NOMO-1 treated with dmso at 0.1 percent for 144 hours (cell line): ENCODE results near the gene PSAT1.
A peak's percentile ranks its signal among the peaks of the same experiment; 100 is the strongest.
"Not testable (repeated sequence)": the region's sequence is repeated elsewhere in the genome, so short reads cannot be mapped to it uniquely, and the experiment has no call there.

ENCODE experiments used
- DNase-seq: peaks from one replicate; lab custom pipeline; 2025; ENCODE audit not compliant: unreplicated experiment; lab: John Stamatoyannopoulos, UW

Gene PSAT1

GRCh38 chr9:78296893-78297671, at the start of gene PSAT1:
Gene PSAT1 (plus strand): TSS chr9:78297125. CDS start chr9:78297211, 86 bp downstream.
- DNase-seq: peak; percentile 72

GRCh38 chr9:78248635-78249034, 48.3 kb upstream of the PSAT1 start:
- DNase-seq: no peak

GRCh38 chr9:78249542-78249941, 47.4 kb upstream of the PSAT1 start:
- no peak for DNase-seq

- no peak for DNase-seq
Observed at GRCh38 chr9:78252616-78253015, 44.3 kb upstream of the PSAT1 start.

- DNase-seq: no peak
Observed at GRCh38 chr9:78253285-78253684, 43.6 kb upstream of the PSAT1 start.

- DNase-seq: no peak
Observed at GRCh38 chr9:78261403-78262001, 35.4 kb upstream of the PSAT1 start.

GRCh38 chr9:78262655-78263054, 34.3 kb upstream of the PSAT1 start:
- DNase-seq: no peak

GRCh38 chr9:78267889-78268288, 29.0 kb upstream of the PSAT1 start:
- DNase-seq: no peak

- DNase-seq: no peak
Observed at GRCh38 chr9:78269784-78270183, 27.1 kb upstream of the PSAT1 start.

- DNase-seq: no peak
Observed at GRCh38 chr9:78272307-78272706, 24.6 kb upstream of the PSAT1 start.

- no peak for DNase-seq
Observed at GRCh38 chr9:78273761-78274160, 23.2 kb upstream of the PSAT1 start.

GRCh38 chr9:78278177-78278777, 18.6 kb upstream of the PSAT1 start:
- no peak for DNase-seq

GRCh38 chr9:78278801-78279200, 18.1 kb upstream of the PSAT1 start:
- no peak for DNase-seq

GRCh38 chr9:78280982-78281668, 15.8 kb upstream of the PSAT1 start:
- DNase-seq: no peak

- not testable (repeated sequence) for DNase-seq
Observed at GRCh38 chr9:78284181-78284580, 12.7 kb upstream of the PSAT1 start.

- DNase-seq: no peak
Observed at GRCh38 chr9:78286125-78286524, 10.8 kb upstream of the PSAT1 start.

GRCh38 chr9:78286946-78287388, 10.0 kb upstream of the PSAT1 start:
- DNase-seq: no peak

GRCh38 chr9:78288214-78288892, 8.6 kb upstream of the PSAT1 start:
- no peak for DNase-seq

GRCh38 chr9:78289474-78289873, 7.5 kb upstream of the PSAT1 start:
- no peak for DNase-seq

- DNase-seq: no peak
Observed at GRCh38 chr9:78291240-78291925, 5.5 kb upstream of the PSAT1 start.
